GM18505 (cell line): ENCODE measurements around the gene VAV3.

Experiments used
- ATAC-seq: cut with Tn5 transposase; IDR thresholded peaks from one replicate; pipeline ENCODE4 v1.9.1; 2021; ENCODE audit not compliant: unreplicated experiment
- POLR2A ChIP-seq: IDR thresholded peaks from 4 replicates; pipeline ENCODE4 v1.6.1; 2011; ENCODE audit warnings: borderline replicate concordance; ENCODE audit not compliant: insufficient read depth, insufficient read length; ENCODE audit errors: extremely low read depth

The VAV3 gene

DNA sequence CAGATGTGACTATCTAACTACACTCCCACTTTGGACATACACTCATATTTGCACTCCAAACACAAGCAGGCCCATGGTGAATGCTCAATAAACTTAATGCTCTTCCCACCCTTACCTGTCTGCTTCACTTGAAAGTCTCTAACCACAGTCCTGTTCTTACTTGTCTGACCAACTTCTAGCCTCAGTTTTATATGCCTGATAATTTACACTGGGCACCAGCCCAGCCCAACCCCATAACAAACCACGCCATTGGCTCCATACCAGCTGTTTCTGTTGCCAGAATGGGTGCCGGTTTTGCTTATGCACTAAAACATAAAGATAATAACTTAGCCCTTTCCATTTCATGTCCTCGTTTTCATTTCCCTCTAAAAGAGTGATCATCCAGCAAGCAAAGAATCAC, 428.7 kb downstream of the VAV3 start:
- no peak for TF ChIP-seq POLR2A

GRCh38 chr1:107535091-107535490, 429.9 kb downstream of the VAV3 start:
- TF ChIP-seq POLR2A: no peak
- ATAC-seq: peak; percentile 65

More for the DNA sequence above, 428.7 kb downstream of the VAV3 start:
- ATAC-seq: no peak

DNA sequence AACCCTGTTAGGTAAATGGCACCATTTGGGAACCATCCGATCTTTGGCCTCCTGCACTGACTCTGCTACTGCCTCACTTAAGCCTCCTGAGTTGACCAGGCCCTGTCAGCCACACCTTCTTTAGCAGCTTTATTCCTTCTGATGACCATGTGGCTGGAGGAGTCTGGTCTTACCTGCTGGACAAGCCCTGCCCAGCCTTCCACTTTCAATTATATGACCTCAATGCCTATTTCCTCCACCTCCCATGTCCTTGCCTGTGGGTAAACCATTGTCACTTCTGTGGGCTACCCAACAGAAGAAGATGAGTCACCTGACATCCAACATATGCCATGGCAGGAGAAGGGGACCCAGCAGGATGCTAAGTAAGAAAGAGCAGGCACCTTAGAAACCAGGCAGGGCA, 430.3 kb downstream of the VAV3 start:
- TF ChIP-seq POLR2A: no peak

GRCh38 chr1:107533436-107533835, 431.5 kb downstream of the VAV3 start:
- TF ChIP-seq POLR2A: no peak
- no peak for ATAC-seq

More for the DNA sequence above, 430.3 kb downstream of the VAV3 start:
- no peak for ATAC-seq

DNA sequence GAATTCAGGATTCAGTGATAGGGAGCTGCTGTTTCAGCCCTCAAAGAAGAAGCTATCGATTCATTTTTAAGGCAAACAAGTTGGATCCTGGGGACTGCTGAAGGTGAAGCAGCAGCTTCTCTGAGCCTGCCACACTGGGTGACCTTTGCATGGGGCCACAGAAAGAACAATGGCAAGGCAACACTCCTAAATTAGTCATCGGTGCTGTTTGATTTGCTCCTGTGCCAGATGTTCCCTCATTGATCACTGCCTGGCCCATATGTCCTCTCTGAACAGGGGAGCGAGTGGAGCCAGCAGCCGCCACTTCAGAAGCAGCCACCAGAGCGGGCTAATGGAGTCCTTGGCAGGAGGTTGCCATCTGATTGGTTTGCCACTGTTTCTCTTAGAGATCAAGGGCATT, 432.7 kb downstream of the VAV3 start:
- TF ChIP-seq POLR2A: no peak
- no peak for ATAC-seq

DNA sequence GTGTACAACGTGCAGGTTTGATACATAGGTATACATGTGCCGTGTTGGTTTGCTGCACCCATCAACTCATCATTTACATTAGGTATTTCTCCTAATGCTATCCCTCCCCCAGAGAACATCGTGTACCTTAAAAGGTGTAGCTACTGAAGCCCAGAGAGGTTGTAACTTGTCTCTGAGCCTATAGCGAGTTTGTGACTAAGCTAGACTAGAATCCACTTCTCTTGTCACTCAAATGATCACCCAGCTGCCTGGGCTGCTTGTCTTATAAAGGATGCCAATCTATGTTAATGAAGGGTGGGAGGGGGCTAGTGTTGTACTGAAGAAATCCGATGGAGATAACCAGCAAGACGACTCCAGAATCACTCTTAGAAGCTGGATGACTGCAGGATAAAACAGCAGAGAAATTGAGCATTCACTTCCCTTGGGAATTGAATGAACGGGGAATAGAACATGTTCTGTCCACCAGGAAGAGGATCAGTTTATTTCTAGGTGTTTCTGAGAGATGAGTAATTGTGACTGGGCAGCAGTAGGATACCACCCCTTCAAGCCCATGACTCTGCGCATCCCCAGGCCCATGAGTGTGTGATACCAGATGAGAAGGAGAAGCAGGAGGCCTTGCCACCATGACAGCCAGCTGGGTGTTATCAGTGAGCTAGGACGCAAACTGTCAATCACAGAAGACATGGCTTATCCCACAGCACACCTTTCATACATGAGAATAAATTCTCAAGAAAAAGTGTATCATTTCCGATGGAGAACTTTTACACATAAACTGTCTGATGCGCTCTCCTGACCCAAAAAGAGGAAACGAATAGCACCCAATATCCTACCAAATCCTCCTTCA, 433.7 kb downstream of the VAV3 start:
- no peak for ATAC-seq
- no peak for TF ChIP-seq POLR2A

DNA sequence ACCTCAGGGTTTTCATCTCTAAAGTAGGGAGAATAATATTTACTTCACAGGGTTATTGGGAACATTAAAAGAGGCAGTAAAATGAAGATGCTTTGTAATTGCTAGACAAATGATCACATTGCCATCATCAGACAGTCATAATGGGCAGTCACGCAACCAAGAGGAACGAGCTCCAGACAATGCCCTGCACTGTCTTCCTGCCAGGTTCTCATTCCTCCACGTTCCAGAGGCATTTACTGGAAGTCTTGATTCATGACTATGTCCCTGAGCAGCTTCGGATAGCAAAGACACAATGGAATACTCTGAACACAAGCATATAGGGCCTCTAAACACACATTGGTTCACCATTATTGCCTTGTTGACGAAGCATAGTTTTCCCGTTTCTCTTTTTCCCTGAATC, 434.4 kb downstream of the VAV3 start:
- no peak for ATAC-seq
- no peak for TF ChIP-seq POLR2A

- ATAC-seq: peak; percentile 95
- TF ChIP-seq POLR2A: no peak
Observed at GRCh38 chr1:107529511-107530149, 435.4 kb downstream of the VAV3 start.

DNA sequence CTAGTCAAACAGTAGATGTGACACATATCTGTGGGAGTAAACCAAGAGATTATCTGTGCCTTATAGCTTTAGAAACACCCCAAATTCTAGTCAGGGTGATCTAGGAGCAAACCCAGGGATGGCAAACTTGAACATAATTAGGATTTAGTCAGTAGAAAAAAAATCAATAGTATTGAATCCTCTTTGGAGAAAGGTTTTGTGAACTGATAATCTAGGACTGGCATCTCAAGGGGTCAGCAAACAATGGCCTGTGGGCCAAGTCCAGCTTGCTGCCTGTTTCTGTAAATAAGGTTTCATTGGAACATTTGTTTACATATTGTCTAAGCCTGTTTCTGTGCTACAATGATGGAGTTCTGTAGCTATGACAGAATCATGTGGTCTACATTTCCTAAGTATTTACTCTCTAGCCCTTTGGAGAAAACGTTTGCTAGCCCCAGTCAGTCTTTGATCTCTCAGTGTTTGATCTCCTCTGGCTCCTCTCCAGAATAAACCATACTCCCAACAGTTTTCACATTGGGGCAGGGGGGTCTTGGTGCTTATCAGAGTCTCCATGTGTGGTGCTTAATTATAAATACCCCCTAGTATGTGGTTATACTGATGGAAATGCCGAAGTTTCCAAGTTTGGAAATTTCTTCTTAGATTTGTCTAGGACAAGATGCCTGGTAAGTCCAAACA, 438.3 kb downstream of the VAV3 start:
- TF ChIP-seq POLR2A: no peak
- no peak for ATAC-seq

- ATAC-seq: no peak
- no peak for TF ChIP-seq POLR2A
Observed at GRCh38 chr1:107525961-107526360, 439.0 kb downstream of the VAV3 start.

- ATAC-seq: no peak
- no peak for TF ChIP-seq POLR2A
Observed at GRCh38 chr1:107525145-107525544, 439.8 kb downstream of the VAV3 start.

GRCh38 chr1:107524301-107524700, 440.7 kb downstream of the VAV3 start:
- ATAC-seq: no peak
- TF ChIP-seq POLR2A: no peak

GRCh38 chr1:107523736-107524135, 441.2 kb downstream of the VAV3 start:
- TF ChIP-seq POLR2A: no peak
- no peak for ATAC-seq
